H1 (cell line): ENCODE measurements around the gene SLC6A18. TPM values are rescaled to one million over a fixed set of nuclear protein-coding genes. Genes with fewer than 3 reads are reported as not detected.
A peak's percentile ranks its signal among the peaks of the same experiment; 100 is the strongest.

Experiments used
- CTCF ChIA-PET: fragments of 300-600 bp; sonication (Branson Sonifier 250); formaldehyde crosslinking; loops from one replicate; lab custom pipeline; 2021; ENCODE audit not compliant: partially characterized antibody; lab: Charles Lee
- POLR2A ChIA-PET: fragments of 300-600 bp; sonication (Branson Sonifier 250); formaldehyde crosslinking; loops from one replicate; lab custom pipeline; 2021; ENCODE audit warnings: inconsistent platforms; ENCODE audit not compliant: partially characterized antibody; lab: Charles Lee
- DNase-seq, 2 experiments: peaks; one replicate each; pipeline versions ENCODE4 v3.0.0 to v3.0.0-alpha.2; 2010 to 2022; ENCODE audit warnings: low spot score in 2 of 2, low read depth in 1 of 2, mixed read lengths in 1 of 2
- FAIRE-seq: peaks from 2 replicates; lab custom pipeline; 2011; peaks lifted over from hg19 to GRCh38; lab: Jason Lieb, UNC
- H2AFZ ChIP-seq: 2 replicates; pipeline ENCODE4 v1.8.1; 2012; ENCODE audit warnings: low read length, inconsistent platforms
- H2AK5ac ChIP-seq: 2 replicates; pipeline ENCODE4 v1.6.1; 2013; ENCODE audit warnings: low read depth, low read length
- H2BK120ac ChIP-seq: replicated peaks from 2 replicates; pipeline ENCODE3; 2013; ENCODE audit warnings: low read depth, low read length, inconsistent platforms
- H2BK12ac ChIP-seq: 2 replicates; pipeline ENCODE4 v1.6.1; 2013; ENCODE audit warnings: low read depth, low read length
- H2BK15ac ChIP-seq: 2 replicates; pipeline ENCODE4 v1.6.1; 2013; ENCODE audit warnings: low read length
- H2BK20ac ChIP-seq: 2 replicates; pipeline ENCODE4 v1.6.1; 2013; ENCODE audit warnings: low read length
- H2BK5ac ChIP-seq: 2 replicates; pipeline ENCODE4 v1.6.1; 2013; ENCODE audit warnings: low read depth, low read length
- H3K14ac ChIP-seq: 2 replicates; pipeline ENCODE4 v1.6.1; 2013; ENCODE audit warnings: inconsistent platforms; ENCODE audit not compliant: insufficient read length
- H3K18ac ChIP-seq: 2 replicates; pipeline ENCODE4 v1.6.1; 2013; ENCODE audit warnings: low read length; ENCODE audit errors: extremely low read depth
- H3K23ac ChIP-seq: 2 replicates; pipeline ENCODE4 v1.6.1; 2013; ENCODE audit warnings: inconsistent platforms; ENCODE audit not compliant: insufficient read length
- H3K23me2 ChIP-seq: 2 replicates; pipeline ENCODE4 v1.6.1; 2013; ENCODE audit warnings: low read depth, low read length
- H3K27ac ChIP-seq: 2 replicates; pipeline ENCODE4 v1.6.1; 2011; ENCODE audit warnings: low read depth, low read length, inconsistent platforms
- H3K27me3 ChIP-seq, 4 experiments: replicated peaks in 1 of 4; 1 replicate in 1 of 4; 2 replicates in 3 of 4; pipeline versions ENCODE4 v1.6.1 to v1.8.1; 2011 to 2013; ENCODE audit warnings: low read length in 3 of 4, mild to moderate bottlenecking in 3 of 4, inconsistent platforms in 2 of 4, mixed read lengths in 2 of 4, moderate library complexity in 1 of 4; ENCODE audit not compliant: control insufficient read depth in 3 of 4, insufficient read depth in 3 of 4; ENCODE audit errors: extremely low read depth in 1 of 4
- H3K36me3 ChIP-seq, 4 experiments: 2 replicates each; pipeline versions ENCODE4 v1.6.1 to v1.8.1; 2011 to 2013; ENCODE audit warnings: mild to moderate bottlenecking in 4 of 4, low read length in 3 of 4, moderate library complexity in 2 of 4, control low read depth in 1 of 4, inconsistent platforms in 1 of 4; ENCODE audit not compliant: insufficient read depth in 4 of 4, control insufficient read depth in 2 of 4
- H3K4ac ChIP-seq: replicated peaks from 2 replicates; pipeline ENCODE3; 2013; ENCODE audit warnings: low read length, low read depth, mixed read lengths, inconsistent platforms; ENCODE audit not compliant: insufficient read length
- H3K4me1 ChIP-seq, 4 experiments: replicated peaks in 1 of 4; 1 replicate in 1 of 4; 2 replicates in 3 of 4; pipeline versions ENCODE4 v1.6.1 to v1.8.1; 2011 to 2013; ENCODE audit warnings: low read length in 3 of 4, inconsistent platforms in 2 of 4, mixed read lengths in 1 of 4; ENCODE audit not compliant: insufficient read depth in 4 of 4, control insufficient read depth in 3 of 4
- H3K4me2 ChIP-seq, 2 experiments: 2 replicates each; pipeline versions ENCODE4 v1.6.1 to v1.8.1; 2011 to 2013; ENCODE audit warnings: low read depth in 2 of 2, low read length in 2 of 2, control low read depth in 1 of 2, inconsistent platforms in 1 of 2, mild to moderate bottlenecking in 1 of 2; ENCODE audit not compliant: insufficient read depth in 1 of 2
- H3K4me3 ChIP-seq, 4 experiments: fragments of 200-600, 300-600 bp in 1 of 4; sonication (generic), shearing (Covaris generic), sonication (Bioruptor Twin) in 1 of 4; 2 replicates each; pipeline versions ENCODE4 v1.5.1 to v1.8.1; 2011 to 2016; ENCODE audit warnings: low read length in 4 of 4, low read depth in 3 of 4, control low read depth in 2 of 4, inconsistent platforms in 2 of 4, mild to moderate bottlenecking in 2 of 4, mixed read lengths in 1 of 4, moderate library complexity in 1 of 4; ENCODE audit not compliant: insufficient read depth in 2 of 4; ENCODE audit errors: extremely low read depth in 1 of 4
- H3K56ac ChIP-seq: replicated peaks from 2 replicates; pipeline ENCODE3; 2013; ENCODE audit warnings: low read depth, mild to moderate bottlenecking, mixed read lengths, low read length, inconsistent platforms; ENCODE audit not compliant: insufficient read length
- H3K79me1 ChIP-seq: 2 replicates; pipeline ENCODE4 v1.6.1; 2013; ENCODE audit warnings: low read depth, low read length, control low read depth
- H3K79me2 ChIP-seq, 2 experiments: 2 replicates each; pipeline versions ENCODE4 v1.6.1 to v1.8.1; 2012 to 2013; ENCODE audit warnings: low read length in 2 of 2, mild to moderate bottlenecking in 2 of 2, inconsistent platforms in 1 of 2; ENCODE audit not compliant: insufficient read depth in 2 of 2, control insufficient read depth in 1 of 2
- H3K9ac ChIP-seq, 4 experiments: replicated peaks in 1 of 4; 1 replicate in 1 of 4; 2 replicates in 3 of 4; pipeline versions ENCODE4 v1.6.1 to v1.8.1; 2011 to 2013; ENCODE audit warnings: low read depth in 3 of 4, low read length in 3 of 4, control low read depth in 2 of 4, mild to moderate bottlenecking in 2 of 4, moderate library complexity in 2 of 4, inconsistent platforms in 1 of 4; ENCODE audit errors: extremely low read depth in 1 of 4
- H3K9me3 ChIP-seq, 2 experiments: 2 replicates each; pipeline versions ENCODE4 v1.6.1 to v1.8.1; 2012 to 2013; ENCODE audit warnings: mild to moderate bottlenecking in 2 of 2, moderate library complexity in 2 of 2, control low read depth in 1 of 2, inconsistent platforms in 1 of 2, low read depth in 1 of 2, low read length in 1 of 2, mixed read lengths in 1 of 2; ENCODE audit not compliant: insufficient read depth in 2 of 2
- H4K20me1 ChIP-seq, 2 experiments: replicated peaks in 1 of 2; 2 replicates each; pipeline versions ENCODE3 to v1.8.1; 2011 to 2013; ENCODE audit warnings: inconsistent platforms in 2 of 2, low read length in 2 of 2, mild to moderate bottlenecking in 1 of 2; ENCODE audit not compliant: insufficient read depth in 2 of 2, control insufficient read depth in 1 of 2
- H4K5ac ChIP-seq: 2 replicates; pipeline ENCODE4 v1.6.1; 2013; ENCODE audit warnings: low read length, low read depth, mixed read lengths, inconsistent platforms; ENCODE audit not compliant: insufficient read length
- H4K8ac ChIP-seq: 2 replicates; pipeline ENCODE4 v1.8.0; 2013; ENCODE audit warnings: mild to moderate bottlenecking, moderate library complexity, low read length, inconsistent platforms; ENCODE audit not compliant: insufficient read depth; ENCODE audit errors: extremely low read depth
- H4K91ac ChIP-seq: replicated peaks from 2 replicates; pipeline ENCODE3; 2013; ENCODE audit warnings: low read length, mixed read lengths, inconsistent platforms; ENCODE audit not compliant: insufficient read length
- EP300 ChIP-seq, 2 experiments: IDR thresholded peaks; 1 replicate in 1 of 2; 2 replicates in 1 of 2; pipeline ENCODE4 v1.6.1; 2011 to 2012; ENCODE audit warnings: low read depth in 2 of 2, low read length in 2 of 2, mild to moderate bottlenecking in 2 of 2, borderline replicate concordance in 1 of 2, inconsistent platforms in 1 of 2, moderate library complexity in 1 of 2
- MAFK ChIP-seq: IDR thresholded peaks from 2 replicates; pipeline ENCODE4 v1.6.1; 2012; ENCODE audit warnings: low read depth, mild to moderate bottlenecking, improper control_type of control experiment, low read length
- RBBP5 ChIP-seq: IDR thresholded peaks from 2 replicates; pipeline ENCODE4 v1.7.1; 2012; ENCODE audit warnings: low read depth, mild to moderate bottlenecking, inconsistent platforms, low read length, moderate library complexity, borderline replicate concordance
- SIRT6 ChIP-seq: IDR thresholded peaks from one replicate; pipeline ENCODE4 v1.7.1; 2012; ENCODE audit warnings: low read length, inconsistent platforms
- SRF ChIP-seq: IDR thresholded peaks from 2 replicates; pipeline ENCODE4 v1.6.1; 2011; ENCODE audit warnings: mild to moderate bottlenecking, low read depth, low read length, moderate library complexity
- TAF7 ChIP-seq: optimal IDR thresholded peaks from 2 replicates; pipeline ENCODE3; 2011; ENCODE audit warnings: low read depth, mild to moderate bottlenecking, inconsistent platforms, low read length, moderate library complexity, borderline replicate concordance
- ZNF274 ChIP-seq: IDR thresholded peaks from 2 replicates; pipeline ENCODE4 v1.7.0; 2012; ENCODE audit warnings: low read length, borderline replicate concordance; ENCODE audit errors: extremely low read depth
- WGBS, 2 experiments: shearing (Covaris generic) in 1 of 2; methylation state at CpG; one replicate each; pipeline versions ENCODE4 v1.1.6 to v1.1.7; 2013 to 2015; ENCODE audit warnings: low lambda C conversion rate in 2 of 2, mixed read lengths in 2 of 2, inconsistent platforms in 1 of 2, low coverage in 1 of 2, missing lambda C conversion rate in 1 of 2; ENCODE audit not compliant: insufficient replicate concordance in 2 of 2, insufficient coverage in 1 of 2, insufficient read length in 1 of 2; ENCODE audit errors: extremely low coverage in 1 of 2, missing lambda C conversion rate in 1 of 2; 5-methylcytosine and 5-hydroxymethylcytosine counted together
- polyA plus RNA-seq, 7 experiments: library from polyadenylated mRNA; depleted of rRNA in 3 of 7; stranded (reverse) in 5 of 7; unstranded in 2 of 7; fragments of >200 nt in 5 of 7; fragments of 200-250 nt in 2 of 7; gene quantifications; 1 replicate in 5 of 7; 2 replicates in 1 of 7; 4 replicates in 1 of 7; pipeline versions ENCODE4 v1.2.1 to v1.2.3, GENCODE V29; 2011 to 2013; ENCODE audit warnings: missing spikeins in 2 of 7, mixed read lengths in 2 of 7
- total RNA-seq: library from RNA; stranded (reverse); fragmentation: NEBNext Ultra II Directional; extraction: Animal tissue kit (Norgen Biotek cat#: 25700); gene quantifications from 2 replicates; pipeline ENCODE4 v1.2.1, GENCODE V29; 2021

The SLC6A18 gene
- total and polyA plus RNA-seq, 2 of the 8 experiments (the other 6 are each of a cell fraction or from before 2014, with no cell fraction given) = not detected

GRCh38 chr5:1294835-1295649, 69.9 kb downstream of the SLC6A18 start, which contains the start of gene TERT:
TSS of gene TERT (minus strand) at chr5:1295068. CDS start at chr5:1294989, 79 bp downstream.
- Histone ChIP-seq H4K20me1 (peaks cover 4 to 11% of the 10 kb centered on the region in 2 experiments), H3K23ac (no peak within 1 kb of the TSS), H4K91ac (peak within 1 kb of the TSS; percentile 85), H3K23me2 (peaks cover 14% of the 10 kb centered on the region; the same call in 1 of the 2 replicates), H2AK5ac (0 out of 2 replicates have a peak within 1 kb of the TSS, but pooled peaks have one; percentile 13), H3K4me1 (peaks cover 0 to 13% (median 6%) of the 10 kb centered on the region in 4 experiments; a peak in 5 of 7 replicates), H3K56ac (peak within 1 kb of the TSS; percentile 30), H3K79me1 (peaks cover 3% of the 10 kb centered on the region; the same call in 1 of the 2 replicates), H3K27me3 (peaks cover 0 to 8% (median 2%) of the 10 kb centered on the region in 4 experiments; a peak in 4 of 7 replicates), H3K36me3 (no peaks in the 10 kb centered on the region; a peak in 2 of 8 replicates), H2AFZ (peak within 1 kb of the TSS; percentile 20; the same call in 1 of the 2 replicates), H3K4ac (peak within 1 kb of the TSS; percentile 85), H3K4me3 (peak within 1 kb of the TSS; percentile 46 to 76 (median 56)), H3K27ac (no peak within 1 kb of the TSS), H3K18ac (peak within 1 kb of the TSS; percentile 83), H3K14ac (no peak within 1 kb of the TSS), H3K4me2 (peak within 1 kb of the TSS; percentile 64 to 78), H3K79me2 (no peaks in the 10 kb centered on the region; a peak in 1 of 4 replicates), H3K9me3 (no peaks in the 10 kb centered on the region), H2BK120ac (no peak within 1 kb of the TSS), H2BK15ac (no peak within 1 kb of the TSS), H2BK20ac (no peak within 1 kb of the TSS), H2BK12ac (no peak within 1 kb of the TSS; the same call in 1 of the 2 replicates), H2BK5ac (peak within 1 kb of the TSS; percentile 13; the same call in 1 of the 2 replicates), H3K9ac (no peak within 1 kb of the TSS; a peak in 1 of 7 replicates), H4K5ac (no peak within 1 kb of the TSS), H4K8ac (peak within 1 kb of the TSS; percentile 85)
- DNase-seq = peak in 1 of 2 experiments; percentile 93
- POLR2A ChIA-PET = interaction anchor here (0.6 to 1.9 kb wide), 13 partner anchors 9 to 159 kb away, joined by 3 to 9 read pairs (median 4); partner anchors contain the start of gene CLPTM1L
- 4% methylated on average over 62 of the region's 102 CpGs; no CpG with 5 or more reads in 1 of the 2 experiments for WGBS, 2 experiments
- CTCF ChIA-PET = interaction anchor here (0.7 to 1.7 kb wide), 3 partner anchors 16 to 127 kb away, joined by 3 to 4 read pairs (median 4); no protein-coding TSS in a partner anchor
- FAIRE-seq = no peak
- TF ChIP-seq MAFK (no peak), TAF7 (no peak), ZNF274 (no peak), SRF (no peak), RBBP5 (peak; percentile 6; the same call in 1 of the 2 replicates), SIRT6 (no peak), EP300 (IDR thresholded peaks at IDR 0.05; ENCODE audit: borderline replicate concordance in 1 of 2, low read depth in 2 of 2, low read length in 2 of 2) (no peak)
